ENCODE results near the gene SH3RF3. TPM values are rescaled to one million over a fixed set of nuclear protein-coding genes. Genes with fewer than 3 reads are reported as not detected.

The SH3RF3 gene
- polyA plus RNA-seq, 1 donor (not counting 4 experiments of a cell fraction or from before 2014, with no cell fraction given): 0.08 TPM

GRCh38 chr2:109480486-109481195, 351.6 kb downstream of the SH3RF3 start:
- dilution Hi-C loops (cut with MboI; ENCODE audit: extremely low pct_ligation_motif_present, low sequenced_read_pairs): no loop called here
- no peaks in the 10 kb centered on the region for H4K20me1 ChIP-seq (ENCODE audit: control insufficient read depth, extremely low read depth, insufficient read depth, low read length)
- no peak overlapping the region for H2AFZ ChIP-seq (ENCODE audit: control insufficient read depth, low read length)
- peaks cover 11% of the 10 kb centered on the region for H3K4me1 ChIP-seq (ENCODE audit: control insufficient read depth, extremely low read depth, insufficient read depth, low read length)
- no peak overlapping the region for H3K9ac ChIP-seq (ENCODE audit: control insufficient read depth, extremely low read depth, insufficient read depth, low read length)
- no peak overlapping the region for H3K4me2 ChIP-seq (ENCODE audit: control insufficient read depth, extremely low read depth, insufficient read depth, low read depth, low read length)
- peaks cover 24% of the 10 kb centered on the region for H3K27me3 ChIP-seq (ENCODE audit: control insufficient read depth, extremely low read depth, insufficient read depth, low read length)
- H3K27ac ChIP-seq (ENCODE audit: control insufficient read depth, insufficient read depth, low read length): no peak overlapping the region
- no peaks in the 10 kb centered on the region for H3K79me2 ChIP-seq (ENCODE audit: control insufficient read depth, insufficient read depth, low read length)
- no peaks in the 10 kb centered on the region for H3K9me1 ChIP-seq (ENCODE audit: control insufficient read depth, extremely low read depth, insufficient read depth, low read length)
- FAIRE-seq: no peak
- DNase-seq (ENCODE audit: low read depth, low spot score): no peak
- TF ChIP-seq EZH2 (IDR thresholded peaks at IDR 0.05; ENCODE audit: low read length) (no peak), CTCF (optimal IDR thresholded peaks at IDR 0.05 in 1 of 3, IDR thresholded peaks at IDR 0.05 in 1 of 3, conservative IDR thresholded peaks at IDR 0.05 in 1 of 3; ENCODE audit: extremely low read depth in 1 of 3, insufficient read depth in 2 of 3, low read length in 3 of 3) (no peak)
- H3K36me3 ChIP-seq (ENCODE audit: control insufficient read depth in 2 of 2, extremely low read depth in 1 of 2, insufficient read depth in 2 of 2, low read length in 2 of 2): no peaks in the 10 kb centered on the region
- H3K4me3 ChIP-seq (ENCODE audit: control insufficient read depth in 2 of 3, extremely low read depth in 1 of 3, insufficient read depth in 2 of 3, low read depth in 1 of 3, low read length in 3 of 3): no peak overlapping the region
- H3K9me3 ChIP-seq (ENCODE audit: control insufficient read depth, low read depth, low read length): no peaks in the 10 kb centered on the region

- Histone ChIP-seq H4K20me1 (ENCODE audit: control insufficient read depth, extremely low read depth, insufficient read depth, low read length) (no peaks in the 10 kb centered on the region), H3K4me1 (ENCODE audit: control insufficient read depth, extremely low read depth, insufficient read depth, low read length) (peaks cover 5% of the 10 kb centered on the region), H3K4me3 (ENCODE audit: control insufficient read depth in 2 of 3, extremely low read depth in 1 of 3, insufficient read depth in 2 of 3, low read depth in 1 of 3, low read length in 3 of 3) (no peak overlapping the region), H2AFZ (ENCODE audit: control insufficient read depth, low read length) (no peak overlapping the region), H3K9me3 (ENCODE audit: control insufficient read depth, low read depth, low read length) (no peaks in the 10 kb centered on the region), H3K27me3 (ENCODE audit: control insufficient read depth, extremely low read depth, insufficient read depth, low read length) (peaks cover 28% of the 10 kb centered on the region), H3K27ac (ENCODE audit: control insufficient read depth, insufficient read depth, low read length) (no peak overlapping the region), H3K4me2 (ENCODE audit: control insufficient read depth, extremely low read depth, insufficient read depth, low read depth, low read length) (no peak overlapping the region), H3K9me1 (ENCODE audit: control insufficient read depth, extremely low read depth, insufficient read depth, low read length) (no peaks in the 10 kb centered on the region), H3K79me2 (ENCODE audit: control insufficient read depth, insufficient read depth, low read length) (no peaks in the 10 kb centered on the region), H3K9ac (ENCODE audit: control insufficient read depth, extremely low read depth, insufficient read depth, low read length) (no peak overlapping the region), H3K36me3 (ENCODE audit: control insufficient read depth in 2 of 2, extremely low read depth in 1 of 2, insufficient read depth in 2 of 2, low read length in 2 of 2) (no peaks in the 10 kb centered on the region)
- dilution Hi-C loops (cut with MboI; ENCODE audit: extremely low pct_ligation_motif_present, low sequenced_read_pairs): no loop called here
- TF ChIP-seq EZH2 (IDR thresholded peaks at IDR 0.05; ENCODE audit: low read length) (no peak), CTCF (optimal IDR thresholded peaks at IDR 0.05 in 1 of 3, IDR thresholded peaks at IDR 0.05 in 1 of 3, conservative IDR thresholded peaks at IDR 0.05 in 1 of 3; ENCODE audit: extremely low read depth in 1 of 3, insufficient read depth in 2 of 3, low read length in 3 of 3) (no peak)
- no peak for DNase-seq (ENCODE audit: low read depth, low spot score)
- FAIRE-seq: no peak
Observed at GRCh38 chr2:109481196-109481555, 352.2 kb downstream of the SH3RF3 start.

Measured in keratinocyte (primary cell).